Kidney glomerular epithelial cell (primary cell): ENCODE data around the gene ZNF593OS.

Source experiments
- DNase-seq: peaks from one replicate; lab custom pipeline; 2025; lab: John Stamatoyannopoulos, UW

Gene ZNF593OS

GRCh38 chr1:26158908-26159742 lies 12.5 kb downstream of the ZNF593OS start, which contains the start of gene FAM110D:
TSS of gene FAM110D (plus strand) at chr1:26159079. CDS start at chr1:26161292, 2,213 bp downstream.
- DNase-seq = no peak

GRCh38 chr1:26158271-26158907 lies 13.2 kb downstream of the ZNF593OS start:
- DNase-seq = no peak

- DNase-seq = no peak
Observed at GRCh38 chr1:26156285-26157038, 15.2 kb downstream of the ZNF593OS start.

- DNase-seq = no peak
Observed at GRCh38 chr1:26155370-26156284, 16.0 kb downstream of the ZNF593OS start.

GRCh38 chr1:26154750-26155149 lies 16.9 kb downstream of the ZNF593OS start:
- no peak for DNase-seq

- DNase-seq = no peak
Observed at GRCh38 chr1:26153966-26154532, 17.6 kb downstream of the ZNF593OS start.

- no peak for DNase-seq
Observed at GRCh38 chr1:26148887-26149286, 22.7 kb downstream of the ZNF593OS start.

- DNase-seq = no peak
Observed at GRCh38 chr1:26145960-26146294, 25.7 kb downstream of the ZNF593OS start.

- peak; percentile 70 for DNase-seq
Observed at GRCh38 chr1:26145041-26145959, 26.3 kb downstream of the ZNF593OS start.

GRCh38 chr1:26142159-26142558 lies 29.5 kb downstream of the ZNF593OS start:
- DNase-seq = no peak

GRCh38 chr1:26138974-26139558 lies 32.6 kb downstream of the ZNF593OS start:
- no peak for DNase-seq

- no peak for DNase-seq
Observed at GRCh38 chr1:26134466-26134865, 37.2 kb downstream of the ZNF593OS start.

GRCh38 chr1:26132834-26133167 lies 38.8 kb downstream of the ZNF593OS start:
- DNase-seq = no peak

- no peak for DNase-seq
Observed at GRCh38 chr1:26132128-26132833, 39.4 kb downstream of the ZNF593OS start.

- DNase-seq = no peak
Observed at GRCh38 chr1:26130695-26131094, 40.9 kb downstream of the ZNF593OS start.

- DNase-seq = no peak
Observed at GRCh38 chr1:26129778-26130177, 41.9 kb downstream of the ZNF593OS start.

- no peak for DNase-seq
Observed at GRCh38 chr1:26127235-26128163, 44.1 kb downstream of the ZNF593OS start.
